Inferior parietal cortex (tissue), 1 donor: ENCODE data around the gene PPP1R8.

Source experiments
- DNase-seq: peaks from one replicate; pipeline ENCODE4 v3.0.0-alpha.2; 2016; ENCODE audit errors: extremely low spot score

PPP1R8 gene

DNA sequence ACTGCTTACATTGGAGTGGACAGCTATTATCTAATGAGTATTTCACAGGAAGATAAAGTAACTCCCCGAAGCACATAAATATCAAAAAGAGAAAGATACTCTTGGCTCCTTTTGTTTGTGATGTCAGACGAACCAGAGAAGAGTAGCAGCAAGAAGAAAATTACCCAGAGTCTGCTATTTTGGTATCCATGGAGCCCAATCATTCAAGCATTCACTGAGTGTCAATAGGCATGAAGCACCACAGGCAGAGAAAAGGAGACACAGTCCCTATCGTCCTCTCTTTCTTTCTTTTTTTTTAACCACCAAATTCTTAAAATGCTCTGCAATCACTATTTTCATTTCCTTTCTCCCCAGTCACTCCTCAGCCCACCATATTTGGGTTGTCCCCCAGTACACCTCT is 63.9 kb downstream of the PPP1R8 start:
- DNase-seq, result no peak
